IPS DF 19.7 (cell line): ENCODE measurements around the gene COX5A.
"Not testable (repeated sequence)": the region's sequence is repeated elsewhere in the genome, so short reads cannot be mapped to it uniquely, and the experiment has no call there.

Experiments
- DNase-seq: peaks from one replicate; pipeline ENCODE4 v3.0.0-alpha.2; 2013; ENCODE audit warnings: low read depth, low spot score

Gene COX5A

GRCh38 chr15:74955796-74956647 lies 18.1 kb upstream of the COX5A start:
- DNase-seq, result no peak

GRCh38 chr15:74955017-74955416 lies 17.1 kb upstream of the COX5A start:
- DNase-seq, result no peak

- DNase-seq, result no peak
Observed at GRCh38 chr15:74954515-74954914, 16.6 kb upstream of the COX5A start.

GRCh38 chr15:74951006-74951405 lies 13.1 kb upstream of the COX5A start:
- DNase-seq, result no peak

GRCh38 chr15:74950078-74950908 lies 12.4 kb upstream of the COX5A start:
- peak; percentile 77 for DNase-seq

- DNase-seq, result no peak
Observed at GRCh38 chr15:74937272-74937589, 642 bp downstream of the COX5A start.

GRCh38 chr15:74935193-74935592 lies 2.7 kb downstream of the COX5A start:
- DNase-seq, result not testable (repeated sequence)

- no peak for DNase-seq
Observed at GRCh38 chr15:74933573-74933972, 4.3 kb downstream of the COX5A start.

GRCh38 chr15:74928771-74929198 lies 9.1 kb downstream of the COX5A start:
- DNase-seq, result no peak

GRCh38 chr15:74924525-74924924 lies 13.3 kb downstream of the COX5A start:
- no peak for DNase-seq

- DNase-seq, result no peak
Observed at GRCh38 chr15:74920456-74920855, 17.4 kb downstream of the COX5A start.

- DNase-seq, result no peak
Observed at GRCh38 chr15:74917676-74918075, 20.2 kb downstream of the COX5A start.

GRCh38 chr15:74913799-74914198 lies 24.1 kb downstream of the COX5A start:
- DNase-seq, result not testable (repeated sequence)

GRCh38 chr15:74913041-74913440 lies 24.8 kb downstream of the COX5A start:
- DNase-seq, result no peak

- DNase-seq, result no peak
Observed at GRCh38 chr15:74908635-74909034, 29.2 kb downstream of the COX5A start.

GRCh38 chr15:74907163-74907870 lies 30.6 kb downstream of the COX5A start:
- no peak for DNase-seq

- DNase-seq, result peak; percentile 67
Observed at GRCh38 chr15:74906450-74907162, 31.3 kb downstream of the COX5A start, which contains the start of gene FAM219B. FAM219B (minus strand) TSS chr15:74906851; CDS start chr15:74906800, 51 bp downstream.

GRCh38 chr15:74906067-74906449 lies 31.8 kb downstream of the COX5A start:
- no peak for DNase-seq

- DNase-seq, result no peak
Observed at GRCh38 chr15:74904190-74904805, 33.6 kb downstream of the COX5A start.

GRCh38 chr15:74903676-74904075 lies 34.2 kb downstream of the COX5A start:
- no peak for DNase-seq
